ENCODE results near the gene FOSL2.

Gene FOSL2

DNA sequence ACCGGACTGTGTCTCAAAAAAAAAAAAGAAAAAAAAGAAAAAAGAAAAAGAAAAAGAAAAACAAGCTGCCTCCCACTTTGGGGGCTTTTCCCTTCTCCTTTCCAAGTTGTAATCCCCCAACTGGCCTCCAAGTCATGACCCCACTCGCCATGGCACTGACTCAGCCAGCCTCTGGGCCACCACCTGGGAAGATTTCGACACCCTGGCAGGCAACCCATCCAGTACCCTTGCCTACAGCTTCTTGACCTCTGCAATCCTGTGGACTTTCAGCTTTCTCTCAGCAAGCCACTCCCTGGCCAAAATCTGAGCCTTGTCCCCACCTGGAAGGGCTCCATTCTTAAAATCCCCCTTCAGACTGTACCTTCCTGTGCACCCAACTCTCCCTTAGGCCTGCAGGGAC is 22.3 kb upstream of the FOSL2 start:
- no peak for TF ChIP-seq NFIC (IDR thresholded peaks at IDR 0.05)
- TF ChIP-seq TEAD4 (IDR thresholded peaks at IDR 0.05), result no peak
- no peak for TF ChIP-seq YY1 (IDR thresholded peaks at IDR 0.05; ENCODE audit: low read depth)
- TF ChIP-seq, protein P1, sequence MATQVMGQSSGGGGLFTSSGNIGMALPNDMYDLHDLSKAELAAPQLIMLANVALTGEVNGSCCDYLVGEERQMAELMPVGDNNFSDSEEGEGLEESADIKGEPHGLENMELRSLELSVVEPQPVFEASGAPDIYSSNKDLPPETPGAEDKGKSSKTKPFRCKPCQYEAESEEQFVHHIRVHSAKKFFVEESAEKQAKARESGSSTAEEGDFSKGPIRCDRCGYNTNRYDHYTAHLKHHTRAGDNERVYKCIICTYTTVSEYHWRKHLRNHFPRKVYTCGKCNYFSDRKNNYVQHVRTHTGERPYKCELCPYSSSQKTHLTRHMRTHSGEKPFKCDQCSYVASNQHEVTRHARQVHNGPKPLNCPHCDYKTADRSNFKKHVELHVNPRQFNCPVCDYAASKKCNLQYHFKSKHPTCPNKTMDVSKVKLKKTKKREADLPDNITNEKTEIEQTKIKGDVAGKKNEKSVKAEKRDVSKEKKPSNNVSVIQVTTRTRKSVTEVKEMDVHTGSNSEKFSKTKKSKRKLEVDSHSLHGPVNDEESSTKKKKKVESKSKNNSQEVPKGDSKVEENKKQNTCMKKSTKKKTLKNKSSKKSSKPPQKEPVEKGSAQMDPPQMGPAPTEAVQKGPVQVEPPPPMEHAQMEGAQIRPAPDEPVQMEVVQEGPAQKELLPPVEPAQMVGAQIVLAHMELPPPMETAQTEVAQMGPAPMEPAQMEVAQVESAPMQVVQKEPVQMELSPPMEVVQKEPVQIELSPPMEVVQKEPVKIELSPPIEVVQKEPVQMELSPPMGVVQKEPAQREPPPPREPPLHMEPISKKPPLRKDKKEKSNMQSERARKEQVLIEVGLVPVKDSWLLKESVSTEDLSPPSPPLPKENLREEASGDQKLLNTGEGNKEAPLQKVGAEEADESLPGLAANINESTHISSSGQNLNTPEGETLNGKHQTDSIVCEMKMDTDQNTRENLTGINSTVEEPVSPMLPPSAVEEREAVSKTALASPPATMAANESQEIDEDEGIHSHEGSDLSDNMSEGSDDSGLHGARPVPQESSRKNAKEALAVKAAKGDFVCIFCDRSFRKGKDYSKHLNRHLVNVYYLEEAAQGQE (IDR thresholded peaks at IDR 0.05; ENCODE audit: low read depth), result no peak
- TF ChIP-seq RAD21 (IDR thresholded peaks at IDR 0.05; ENCODE audit: low read depth), result no peak
- no peak for TF ChIP-seq EGR1 (IDR thresholded peaks at IDR 0.05)
- TF ChIP-seq, protein P2, sequence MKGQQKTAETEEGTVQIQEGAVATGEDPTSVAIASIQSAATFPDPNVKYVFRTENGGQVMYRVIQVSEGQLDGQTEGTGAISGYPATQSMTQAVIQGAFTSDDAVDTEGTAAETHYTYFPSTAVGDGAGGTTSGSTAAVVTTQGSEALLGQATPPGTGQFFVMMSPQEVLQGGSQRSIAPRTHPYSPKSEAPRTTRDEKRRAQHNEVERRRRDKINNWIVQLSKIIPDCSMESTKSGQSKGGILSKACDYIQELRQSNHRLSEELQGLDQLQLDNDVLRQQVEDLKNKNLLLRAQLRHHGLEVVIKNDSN (IDR thresholded peaks at IDR 0.05), result no peak
- TF ChIP-seq TAF1 (IDR thresholded peaks at IDR 0.05; ENCODE audit: low read depth), result no peak
- TF ChIP-seq EP300 (IDR thresholded peaks at IDR 0.05; ENCODE audit: borderline replicate concordance), result no peak
- TF ChIP-seq CEBPB (IDR thresholded peaks at IDR 0.05), result no peak
- TF ChIP-seq ZBTB7A (IDR thresholded peaks at IDR 0.05; ENCODE audit: low read depth), result no peak
- no peak for TF ChIP-seq CREB1 (IDR thresholded peaks at IDR 0.05; ENCODE audit: low read depth)
- no peak for TF ChIP-seq FOXM1 (IDR thresholded peaks at IDR 0.05; ENCODE audit: borderline replicate concordance, low read depth)
- TF ChIP-seq TCF12 (IDR thresholded peaks at IDR 0.05; ENCODE audit: low read depth), result no peak
- TF ChIP-seq, protein P3, sequence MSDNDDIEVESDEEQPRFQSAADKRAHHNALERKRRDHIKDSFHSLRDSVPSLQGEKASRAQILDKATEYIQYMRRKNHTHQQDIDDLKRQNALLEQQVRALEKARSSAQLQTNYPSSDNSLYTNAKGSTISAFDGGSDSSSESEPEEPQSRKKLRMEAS (IDR thresholded peaks at IDR 0.05), result no peak

DNA sequence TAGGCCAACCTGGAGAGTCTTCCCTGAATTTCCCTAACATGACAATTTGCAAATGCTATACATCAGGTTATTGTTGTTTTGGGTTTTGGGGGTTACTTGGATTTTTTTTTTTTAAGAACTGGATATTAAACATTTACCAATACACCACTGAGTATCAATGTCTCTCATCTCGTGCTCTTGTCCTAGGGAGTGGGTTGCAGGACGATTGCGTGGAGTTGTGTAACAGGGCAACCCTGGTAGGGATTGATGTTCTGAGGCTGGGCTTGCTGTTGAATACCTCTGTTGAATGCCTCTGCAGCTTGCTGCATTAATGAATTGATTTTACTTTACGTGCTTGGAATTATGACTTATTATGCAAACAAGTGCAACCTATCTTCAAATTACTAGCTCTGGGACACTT is 18.8 kb upstream of the FOSL2 start:
- TF ChIP-seq CEBPB (IDR thresholded peaks at IDR 0.05) (no peak), TCF12 (IDR thresholded peaks at IDR 0.05; ENCODE audit: low read depth) (no peak), NFIC (IDR thresholded peaks at IDR 0.05) (no peak), TAF1 (IDR thresholded peaks at IDR 0.05; ENCODE audit: low read depth) (no peak), ZBTB7A (IDR thresholded peaks at IDR 0.05; ENCODE audit: low read depth) (no peak)
- TF ChIP-seq, protein P1 (IDR thresholded peaks at IDR 0.05; ENCODE audit: low read depth), result no peak

DNA sequence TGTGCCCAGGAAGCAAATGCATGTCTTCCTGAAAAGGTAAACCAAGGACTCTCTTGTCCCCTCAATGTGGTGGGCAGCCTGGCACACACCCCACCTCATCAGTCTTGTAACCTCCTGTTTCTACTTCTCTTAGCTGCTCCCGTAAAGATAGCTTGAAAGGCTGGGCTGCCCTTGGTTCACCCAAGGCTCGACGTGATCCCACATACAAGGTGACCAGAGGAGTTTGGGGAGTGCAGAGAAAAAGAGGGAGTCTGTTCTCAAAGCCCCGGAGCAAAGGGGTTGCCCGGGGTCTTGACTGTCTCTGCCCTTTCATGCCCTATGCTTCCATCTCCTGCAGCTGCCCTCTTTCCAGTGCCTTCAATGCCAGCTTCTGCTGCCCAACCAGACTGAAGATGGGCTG is 18.3 kb upstream of the FOSL2 start:
- TF ChIP-seq YY1 (IDR thresholded peaks at IDR 0.05; ENCODE audit: low read depth) (no peak), ZBTB7A (IDR thresholded peaks at IDR 0.05; ENCODE audit: low read depth) (no peak), EGR1 (IDR thresholded peaks at IDR 0.05) (no peak)
- TF ChIP-seq, protein P2 (IDR thresholded peaks at IDR 0.05), result no peak

DNA sequence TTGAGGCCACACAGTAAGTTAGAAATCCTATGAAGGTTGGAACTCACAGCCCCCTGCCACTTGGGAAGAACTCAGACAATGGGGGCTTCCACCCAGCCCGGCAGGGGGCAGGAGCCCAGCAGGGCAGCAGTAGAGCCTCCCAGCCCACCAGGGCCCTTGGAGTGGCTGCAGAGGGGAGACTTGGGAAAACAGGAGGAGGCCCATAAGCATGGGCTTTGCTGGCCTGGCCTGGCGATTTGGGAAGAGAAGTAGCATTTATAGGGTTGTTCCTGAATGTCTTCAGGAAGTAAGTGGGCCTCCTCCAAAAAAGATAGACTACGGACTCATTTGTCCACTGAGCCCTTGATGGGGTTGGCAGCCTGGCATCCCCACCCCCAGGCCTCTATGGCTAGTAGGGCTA is 17.4 kb upstream of the FOSL2 start:
- TF ChIP-seq CEBPB (IDR thresholded peaks at IDR 0.05) (no peak), RAD21 (IDR thresholded peaks at IDR 0.05; ENCODE audit: low read depth) (no peak), TCF12 (IDR thresholded peaks at IDR 0.05; ENCODE audit: low read depth) (no peak), FOXM1 (IDR thresholded peaks at IDR 0.05; ENCODE audit: borderline replicate concordance, low read depth) (no peak), YY1 (IDR thresholded peaks at IDR 0.05; ENCODE audit: low read depth) (no peak), EP300 (IDR thresholded peaks at IDR 0.05; ENCODE audit: borderline replicate concordance) (no peak), ZBTB7A (IDR thresholded peaks at IDR 0.05; ENCODE audit: low read depth) (no peak), TAF1 (IDR thresholded peaks at IDR 0.05; ENCODE audit: low read depth) (no peak), EGR1 (IDR thresholded peaks at IDR 0.05) (no peak), TEAD4 (IDR thresholded peaks at IDR 0.05) (no peak), NFIC (IDR thresholded peaks at IDR 0.05) (no peak), CREB1 (IDR thresholded peaks at IDR 0.05; ENCODE audit: low read depth) (no peak)
- TF ChIP-seq, protein P3 (IDR thresholded peaks at IDR 0.05), result no peak
- TF ChIP-seq, protein P1 (IDR thresholded peaks at IDR 0.05; ENCODE audit: low read depth), result no peak
- TF ChIP-seq, protein P2 (IDR thresholded peaks at IDR 0.05), result no peak
